ENCODE data around the gene CPS1.

CPS1 gene

DNA sequence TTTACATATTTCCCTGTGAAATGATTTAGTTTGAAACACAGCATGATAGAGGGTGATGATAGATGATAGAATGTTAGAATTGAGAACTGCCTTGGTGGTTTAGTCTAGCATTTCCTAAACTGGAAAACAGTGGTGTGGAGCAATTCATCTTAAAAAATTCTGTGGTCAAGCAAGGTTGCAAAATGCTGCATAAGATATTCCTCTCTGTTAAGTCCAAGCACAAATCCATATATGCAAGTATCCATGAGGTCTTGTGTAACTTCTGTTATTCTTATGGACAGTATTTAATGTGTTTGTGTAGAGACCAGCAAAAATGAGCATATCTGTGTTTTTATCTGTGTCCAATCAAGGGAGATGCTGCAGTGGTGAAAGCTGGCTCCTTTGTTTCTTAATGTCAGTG lies 30.0 kb downstream of the CPS1 start:
- no peak for DNase-seq (ENCODE audit: extremely low read depth, insufficient read length)
- no peaks in the 10 kb centered on the region for H3K27me3 ChIP-seq (replicated peaks; ENCODE audit: control insufficient read depth, insufficient read depth, low read length)
- TF ChIP-seq, protein P1, sequence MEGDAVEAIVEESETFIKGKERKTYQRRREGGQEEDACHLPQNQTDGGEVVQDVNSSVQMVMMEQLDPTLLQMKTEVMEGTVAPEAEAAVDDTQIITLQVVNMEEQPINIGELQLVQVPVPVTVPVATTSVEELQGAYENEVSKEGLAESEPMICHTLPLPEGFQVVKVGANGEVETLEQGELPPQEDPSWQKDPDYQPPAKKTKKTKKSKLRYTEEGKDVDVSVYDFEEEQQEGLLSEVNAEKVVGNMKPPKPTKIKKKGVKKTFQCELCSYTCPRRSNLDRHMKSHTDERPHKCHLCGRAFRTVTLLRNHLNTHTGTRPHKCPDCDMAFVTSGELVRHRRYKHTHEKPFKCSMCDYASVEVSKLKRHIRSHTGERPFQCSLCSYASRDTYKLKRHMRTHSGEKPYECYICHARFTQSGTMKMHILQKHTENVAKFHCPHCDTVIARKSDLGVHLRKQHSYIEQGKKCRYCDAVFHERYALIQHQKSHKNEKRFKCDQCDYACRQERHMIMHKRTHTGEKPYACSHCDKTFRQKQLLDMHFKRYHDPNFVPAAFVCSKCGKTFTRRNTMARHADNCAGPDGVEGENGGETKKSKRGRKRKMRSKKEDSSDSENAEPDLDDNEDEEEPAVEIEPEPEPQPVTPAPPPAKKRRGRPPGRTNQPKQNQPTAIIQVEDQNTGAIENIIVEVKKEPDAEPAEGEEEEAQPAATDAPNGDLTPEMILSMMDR (IDR thresholded peaks at IDR 0.05; ENCODE audit: insufficient read depth, low read length, poor library complexity, severe bottlenecking) = no peak
- no peak overlapping the region for H3K4me3 ChIP-seq (replicated peaks; ENCODE audit: low read depth, low read length)
- H3K36me3 ChIP-seq (ENCODE audit: control insufficient read depth, insufficient read depth, low read length) = no peaks in the 10 kb centered on the region; the same call in 1 of the 2 replicates

GRCh38 chr2:210591663-210592062 lies 35.3 kb downstream of the CPS1 start:
- no peak for DNase-seq (ENCODE audit: extremely low read depth, insufficient read length)
- H3K4me3 ChIP-seq (replicated peaks; ENCODE audit: low read depth, low read length) = no peak overlapping the region
- TF ChIP-seq, protein P1 (IDR thresholded peaks at IDR 0.05; ENCODE audit: insufficient read depth, low read length, poor library complexity, severe bottlenecking) = no peak
- no peaks in the 10 kb centered on the region for H3K36me3 ChIP-seq (ENCODE audit: control insufficient read depth, insufficient read depth, low read length)
- H3K27me3 ChIP-seq (replicated peaks; ENCODE audit: control insufficient read depth, insufficient read depth, low read length) = no peaks in the 10 kb centered on the region

DNA sequence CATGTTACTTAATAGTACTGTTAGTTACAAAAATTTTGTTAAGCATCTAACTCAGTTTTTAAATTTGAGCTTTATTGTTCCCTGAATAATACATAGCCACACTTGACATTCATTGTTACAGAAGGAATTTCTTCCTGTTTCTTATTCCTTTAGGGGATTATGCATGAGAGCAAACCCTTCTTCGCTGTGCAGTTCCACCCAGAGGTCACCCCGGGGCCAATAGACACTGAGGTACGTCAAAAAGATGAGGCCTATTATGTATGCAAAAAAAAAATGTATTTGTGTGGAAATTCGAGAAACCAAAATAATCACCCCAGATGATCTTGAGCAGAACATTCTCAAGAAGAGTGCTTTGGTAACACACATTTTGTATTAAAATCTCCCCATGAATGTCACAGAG lies 36.3 kb downstream of the CPS1 start:
- H3K4me3 ChIP-seq (replicated peaks; ENCODE audit: low read depth, low read length) = no peak overlapping the region
- no peaks in the 10 kb centered on the region for H3K27me3 ChIP-seq (replicated peaks; ENCODE audit: control insufficient read depth, insufficient read depth, low read length)
- no peak for DNase-seq (ENCODE audit: extremely low read depth, insufficient read length)
- TF ChIP-seq, protein P1 (IDR thresholded peaks at IDR 0.05; ENCODE audit: insufficient read depth, low read length, poor library complexity, severe bottlenecking) = no peak
- no peaks in the 10 kb centered on the region for H3K36me3 ChIP-seq (ENCODE audit: control insufficient read depth, insufficient read depth, low read length)

GRCh38 chr2:210593166-210593565 lies 36.8 kb downstream of the CPS1 start:
- TF ChIP-seq, protein P1 (IDR thresholded peaks at IDR 0.05; ENCODE audit: insufficient read depth, low read length, poor library complexity, severe bottlenecking) = no peak

DNA sequence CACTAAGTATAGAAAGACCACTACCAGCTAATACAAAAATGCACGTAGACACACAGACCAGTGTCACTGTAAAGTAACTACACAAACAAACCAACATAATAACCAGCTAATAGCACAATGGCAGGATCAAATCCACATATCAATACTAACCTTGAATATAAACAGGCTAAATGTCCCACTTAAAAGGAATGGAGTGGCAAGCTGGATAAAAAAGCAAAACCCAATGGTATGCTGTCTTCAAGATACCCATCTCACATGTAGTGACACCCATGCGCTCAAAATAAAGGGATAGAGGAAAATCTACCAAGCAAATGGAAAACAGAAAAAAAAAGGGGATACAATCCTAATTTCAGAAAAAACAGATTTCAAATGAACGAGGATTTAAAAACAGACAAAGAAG lies 41.8 kb downstream of the CPS1 start:
- Histone ChIP-seq H3K36me3 (ENCODE audit: control insufficient read depth, insufficient read depth, low read length) (no peaks in the 10 kb centered on the region), H3K27me3 (replicated peaks; ENCODE audit: control insufficient read depth, insufficient read depth, low read length) (no peaks in the 10 kb centered on the region), H3K4me3 (replicated peaks; ENCODE audit: low read depth, low read length) (no peak overlapping the region)
- TF ChIP-seq, protein P1 (IDR thresholded peaks at IDR 0.05; ENCODE audit: insufficient read depth, low read length, poor library complexity, severe bottlenecking) = no peak
- no peak for DNase-seq (ENCODE audit: extremely low read depth, insufficient read length)

More at GRCh38 chr2:210593166-210593565, 36.8 kb downstream of the CPS1 start:
- H3K27me3 ChIP-seq (replicated peaks; ENCODE audit: control insufficient read depth, insufficient read depth, low read length) = no peaks in the 10 kb centered on the region
- no peaks in the 10 kb centered on the region for H3K36me3 ChIP-seq (ENCODE audit: control insufficient read depth, insufficient read depth, low read length)
- no peak overlapping the region for H3K4me3 ChIP-seq (replicated peaks; ENCODE audit: low read depth, low read length)
- DNase-seq (ENCODE audit: extremely low read depth, insufficient read length) = no peak

GRCh38 chr2:210599476-210599875 lies 43.1 kb downstream of the CPS1 start:
- no peaks in the 10 kb centered on the region for H3K27me3 ChIP-seq (replicated peaks; ENCODE audit: control insufficient read depth, insufficient read depth, low read length)
- no peak overlapping the region for H3K4me3 ChIP-seq (replicated peaks; ENCODE audit: low read depth, low read length)
- DNase-seq (ENCODE audit: extremely low read depth, insufficient read length) = no peak
- no peaks in the 10 kb centered on the region for H3K36me3 ChIP-seq (ENCODE audit: control insufficient read depth, insufficient read depth, low read length)
- TF ChIP-seq, protein P1 (IDR thresholded peaks at IDR 0.05; ENCODE audit: insufficient read depth, low read length, poor library complexity, severe bottlenecking) = no peak

Measured in GM06990 (cell line).